RWPE2 (cell line): ENCODE measurements around the gene OGA.

Experiments used
- ATAC-seq: fragments of 200-7000 bp; cut with Tn5 transposase; 3 replicates; pipeline ENCODE4 v1.9.1; 2021; ENCODE audit warnings: low read depth
- DNase-seq: peaks from one replicate; pipeline ENCODE4 v3.0.0-alpha.2; 2020; ENCODE audit warnings: low spot score
- H3K27ac ChIP-seq: fragments of 450-650 bp; 2 replicates; pipeline ENCODE4 v1.5.1; 2017; ENCODE audit warnings: mild to moderate bottlenecking; ENCODE audit not compliant: poor library complexity, severe bottlenecking
- H3K27me3 ChIP-seq: fragments of 250-450 bp; sonication (Bioruptor Pico); 2 replicates; pipeline ENCODE4 v1.5.1; 2021; ENCODE audit warnings: mild to moderate bottlenecking, moderate library complexity; ENCODE audit not compliant: insufficient read depth, poor library complexity, severe bottlenecking
- H3K36me3 ChIP-seq: fragments of 250-450 bp; sonication (Bioruptor Pico); 2 replicates; pipeline ENCODE4 v1.5.1; 2020; ENCODE audit warnings: low read depth, mild to moderate bottlenecking, moderate library complexity
- H3K4me1 ChIP-seq: fragments of 250-450 bp; sonication (Bioruptor Pico); 2 replicates; pipeline ENCODE4 v1.5.1; 2021; ENCODE audit warnings: mild to moderate bottlenecking, moderate library complexity; ENCODE audit not compliant: insufficient read depth, poor library complexity, severe bottlenecking
- H3K4me3 ChIP-seq: fragments of 250-450 bp; sonication (Bioruptor Pico); 2 replicates; pipeline ENCODE4 v1.5.1; 2021; ENCODE audit warnings: mild to moderate bottlenecking, moderate library complexity; ENCODE audit not compliant: severe bottlenecking
- H3K9me3 ChIP-seq: fragments of 250-450 bp; sonication (Bioruptor Pico); 2 replicates; pipeline ENCODE4 v1.5.1; 2021; ENCODE audit warnings: mild to moderate bottlenecking, moderate library complexity; ENCODE audit not compliant: severe bottlenecking
- CTCF ChIP-seq: fragments of 450-650 bp; IDR thresholded peaks from one replicate; pipeline ENCODE4 v1.5.1; 2017; ENCODE audit warnings: mild to moderate bottlenecking, moderate library complexity; ENCODE audit not compliant: poor library complexity, severe bottlenecking

The OGA gene

GRCh38 chr10:101780818-101781654, 37.2 kb downstream of the OGA start:
- H3K36me3 ChIP-seq = peaks cover 21% of the 10 kb centered on the region
- DNase-seq = no peak
- no peaks in the 10 kb centered on the region for H3K9me3 ChIP-seq
- H3K27ac ChIP-seq = no peak overlapping the region
- H3K4me3 ChIP-seq = no peak overlapping the region
- TF ChIP-seq CTCF = peak; percentile 92
- peak; percentile 44 for ATAC-seq
- peaks cover 7% of the 10 kb centered on the region for H3K4me1 ChIP-seq
- H3K27me3 ChIP-seq = peaks cover 14% of the 10 kb centered on the region

GRCh38 chr10:101780187-101780817, 37.9 kb downstream of the OGA start:
- H3K27ac ChIP-seq = no peak overlapping the region
- H3K9me3 ChIP-seq = no peaks in the 10 kb centered on the region
- DNase-seq = no peak
- peaks cover 17% of the 10 kb centered on the region for H3K27me3 ChIP-seq
- no peak for ATAC-seq
- H3K36me3 ChIP-seq = peaks cover 13% of the 10 kb centered on the region
- no peak overlapping the region for H3K4me3 ChIP-seq
- no peak for TF ChIP-seq CTCF
- H3K4me1 ChIP-seq = peaks cover 7% of the 10 kb centered on the region

GRCh38 chr10:101779544-101780186, 38.6 kb downstream of the OGA start:
- Histone ChIP-seq H3K4me1 (peaks cover 7% of the 10 kb centered on the region), H3K4me3 (no peak overlapping the region), H3K9me3 (no peaks in the 10 kb centered on the region), H3K27ac (no peak overlapping the region), H3K27me3 (peaks cover 23% of the 10 kb centered on the region), H3K36me3 (peaks cover 7% of the 10 kb centered on the region)
- ATAC-seq = no peak
- no peak for DNase-seq
- peak; percentile 60 for TF ChIP-seq CTCF

- no peak for DNase-seq
- H3K9me3 ChIP-seq = no peaks in the 10 kb centered on the region
- peaks cover 5% of the 10 kb centered on the region for H3K4me1 ChIP-seq
- no peak for TF ChIP-seq CTCF
- no peak overlapping the region for H3K4me3 ChIP-seq
- H3K27me3 ChIP-seq = peaks cover 30% of the 10 kb centered on the region
- ATAC-seq = no peak
- H3K36me3 ChIP-seq = peaks cover 4% of the 10 kb centered on the region
- H3K27ac ChIP-seq = no peak overlapping the region
Measured at GRCh38 chr10:101778781-101779543, 39.3 kb downstream of the OGA start.
